ENCODE measurements around the gene CEMIP. TPM values are rescaled to one million over a fixed set of nuclear protein-coding genes. Genes with fewer than 3 reads are reported as not detected.

The CEMIP gene
- total RNA-seq, 1 donor from 2014 or later: 3.6 TPM

GRCh38 chr15:80966431-80967197 is 187.4 kb downstream of the CEMIP start:
- no peaks in the 10 kb centered on the region for H3K27me3 ChIP-seq (ENCODE audit: insufficient read depth, low read length)
- H3K4me1 Mint-ChIP-seq (ENCODE audit: low read depth, unreplicated experiment): peaks cover 12% of the 10 kb centered on the region
- peaks cover 14% of the 10 kb centered on the region for H3K36me3 Mint-ChIP-seq (ENCODE audit: low read depth, unreplicated experiment)
- peaks cover 3% of the 10 kb centered on the region for H3K36me3 ChIP-seq (ENCODE audit: insufficient read depth, low read length)
- H3K9ac ChIP-seq (ENCODE audit: low read length): no peak overlapping the region
- H3K4me2 ChIP-seq (ENCODE audit: low read length): no peak overlapping the region
- H3K4me1 ChIP-seq (ENCODE audit: insufficient read depth, low read length): peaks cover 8% of the 10 kb centered on the region
- H2AFZ ChIP-seq (ENCODE audit: low read depth, low read length): no peak overlapping the region
- no peaks in the 10 kb centered on the region for H3K27me3 Mint-ChIP-seq (ENCODE audit: low read depth, unreplicated experiment)
- FAIRE-seq: no peak
- peaks cover 19% of the 10 kb centered on the region for H4K20me1 ChIP-seq (ENCODE audit: insufficient read depth, low read length)
- no peaks in the 10 kb centered on the region for H3K79me2 ChIP-seq (ENCODE audit: insufficient read depth, low read length)
- H3K4me3 ChIP-seq (ENCODE audit: insufficient read depth, low read depth, low read length): no peak overlapping the region
- H3K9me3 ChIP-seq (ENCODE audit: insufficient read depth, low read depth, low read length): no peaks in the 10 kb centered on the region
- no peak overlapping the region for H3K27ac ChIP-seq (ENCODE audit: low read depth, low read length)
- no peak overlapping the region for H3K4me3 Mint-ChIP-seq (ENCODE audit: unreplicated experiment)
- no peak for TF ChIP-seq CTCF (IDR thresholded peaks at IDR 0.05; ENCODE audit: insufficient read depth, low read depth, low read length)
- TF ChIP-seq EZH2 (IDR thresholded peaks at IDR 0.05; ENCODE audit: insufficient read depth, low read length): no peak
- no peak for DNase-seq (ENCODE audit: low read depth)
- peaks cover 15% of the 10 kb centered on the region for H3K9me3 Mint-ChIP-seq (ENCODE audit: unreplicated experiment)
- no peak overlapping the region for H3K27ac Mint-ChIP-seq (ENCODE audit: unreplicated experiment)

GRCh38 chr15:80967451-80967850 is 188.3 kb downstream of the CEMIP start:
- H3K4me2 ChIP-seq (ENCODE audit: low read length): peak overlapping the region; percentile 16
- H3K27me3 ChIP-seq (ENCODE audit: insufficient read depth, low read length): no peaks in the 10 kb centered on the region
- peaks cover 14% of the 10 kb centered on the region for H3K36me3 Mint-ChIP-seq (ENCODE audit: low read depth, unreplicated experiment)
- H3K4me3 Mint-ChIP-seq (ENCODE audit: unreplicated experiment): no peak overlapping the region
- peaks cover 12% of the 10 kb centered on the region for H3K4me1 Mint-ChIP-seq (ENCODE audit: low read depth, unreplicated experiment)
- DNase-seq (ENCODE audit: low read depth) (peak; percentile 87), FAIRE-seq (no peak)
- H3K4me3 ChIP-seq (ENCODE audit: insufficient read depth, low read depth, low read length): no peak overlapping the region
- H4K20me1 ChIP-seq (ENCODE audit: insufficient read depth, low read length): peaks cover 26% of the 10 kb centered on the region
- peaks cover 3% of the 10 kb centered on the region for H3K36me3 ChIP-seq (ENCODE audit: insufficient read depth, low read length)
- H3K9me3 Mint-ChIP-seq (ENCODE audit: unreplicated experiment): peaks cover 15% of the 10 kb centered on the region
- H3K79me2 ChIP-seq (ENCODE audit: insufficient read depth, low read length): no peaks in the 10 kb centered on the region
- no peaks in the 10 kb centered on the region for H3K9me3 ChIP-seq (ENCODE audit: insufficient read depth, low read depth, low read length)
- H3K27me3 Mint-ChIP-seq (ENCODE audit: low read depth, unreplicated experiment): no peaks in the 10 kb centered on the region
- TF ChIP-seq CTCF (IDR thresholded peaks at IDR 0.05; ENCODE audit: insufficient read depth, low read depth, low read length) (no peak), EZH2 (IDR thresholded peaks at IDR 0.05; ENCODE audit: insufficient read depth, low read length) (no peak)
- H3K4me1 ChIP-seq (ENCODE audit: insufficient read depth, low read length): peaks cover 8% of the 10 kb centered on the region
- no peak overlapping the region for H3K27ac ChIP-seq (ENCODE audit: low read depth, low read length)
- H3K9ac ChIP-seq (ENCODE audit: low read length): no peak overlapping the region
- H3K27ac Mint-ChIP-seq (ENCODE audit: unreplicated experiment): peak overlapping the region; percentile 26
- no peak overlapping the region for H2AFZ ChIP-seq (ENCODE audit: low read depth, low read length)

GRCh38 chr15:80967991-80968510 is 188.9 kb downstream of the CEMIP start:
- no peak for DNase-seq (ENCODE audit: low read depth)
- no peak overlapping the region for H3K27ac Mint-ChIP-seq (ENCODE audit: unreplicated experiment)
- Histone ChIP-seq H3K27me3 (ENCODE audit: insufficient read depth, low read length) (no peaks in the 10 kb centered on the region), H3K27ac (ENCODE audit: low read depth, low read length) (no peak overlapping the region), H3K79me2 (ENCODE audit: insufficient read depth, low read length) (no peaks in the 10 kb centered on the region), H2AFZ (ENCODE audit: low read depth, low read length) (no peak overlapping the region), H3K9ac (ENCODE audit: low read length) (no peak overlapping the region), H3K36me3 (ENCODE audit: insufficient read depth, low read length) (peaks cover 3% of the 10 kb centered on the region), H4K20me1 (ENCODE audit: insufficient read depth, low read length) (peaks cover 26% of the 10 kb centered on the region), H3K4me3 (ENCODE audit: insufficient read depth, low read depth, low read length) (no peak overlapping the region), H3K4me1 (ENCODE audit: insufficient read depth, low read length) (peaks cover 8% of the 10 kb centered on the region), H3K9me3 (ENCODE audit: insufficient read depth, low read depth, low read length) (no peaks in the 10 kb centered on the region), H3K4me2 (ENCODE audit: low read length) (peak overlapping the region; percentile 16)
- H3K4me1 Mint-ChIP-seq (ENCODE audit: low read depth, unreplicated experiment): peaks cover 12% of the 10 kb centered on the region
- H3K27me3 Mint-ChIP-seq (ENCODE audit: low read depth, unreplicated experiment): no peaks in the 10 kb centered on the region
- peaks cover 12% of the 10 kb centered on the region for H3K36me3 Mint-ChIP-seq (ENCODE audit: low read depth, unreplicated experiment)
- H3K4me3 Mint-ChIP-seq (ENCODE audit: unreplicated experiment): no peak overlapping the region
- no peak for FAIRE-seq
- TF ChIP-seq CTCF (IDR thresholded peaks at IDR 0.05; ENCODE audit: insufficient read depth, low read depth, low read length): no peak
- TF ChIP-seq EZH2 (IDR thresholded peaks at IDR 0.05; ENCODE audit: insufficient read depth, low read length): no peak
- H3K9me3 Mint-ChIP-seq (ENCODE audit: unreplicated experiment): peaks cover 15% of the 10 kb centered on the region
